GM18907 (cell line): ENCODE results near the gene MS4A4E.
"Not testable (repeated sequence)": the region's sequence is repeated elsewhere in the genome, so short reads cannot be mapped to it uniquely, and the experiment has no call there.

ENCODE experiments used
- ATAC-seq: cut with Tn5 transposase; IDR thresholded peaks from one replicate; pipeline ENCODE4 v1.9.1; 2021; ENCODE audit warnings: mild to moderate bottlenecking, moderate library complexity; ENCODE audit not compliant: unreplicated experiment

The MS4A4E gene

DNA sequence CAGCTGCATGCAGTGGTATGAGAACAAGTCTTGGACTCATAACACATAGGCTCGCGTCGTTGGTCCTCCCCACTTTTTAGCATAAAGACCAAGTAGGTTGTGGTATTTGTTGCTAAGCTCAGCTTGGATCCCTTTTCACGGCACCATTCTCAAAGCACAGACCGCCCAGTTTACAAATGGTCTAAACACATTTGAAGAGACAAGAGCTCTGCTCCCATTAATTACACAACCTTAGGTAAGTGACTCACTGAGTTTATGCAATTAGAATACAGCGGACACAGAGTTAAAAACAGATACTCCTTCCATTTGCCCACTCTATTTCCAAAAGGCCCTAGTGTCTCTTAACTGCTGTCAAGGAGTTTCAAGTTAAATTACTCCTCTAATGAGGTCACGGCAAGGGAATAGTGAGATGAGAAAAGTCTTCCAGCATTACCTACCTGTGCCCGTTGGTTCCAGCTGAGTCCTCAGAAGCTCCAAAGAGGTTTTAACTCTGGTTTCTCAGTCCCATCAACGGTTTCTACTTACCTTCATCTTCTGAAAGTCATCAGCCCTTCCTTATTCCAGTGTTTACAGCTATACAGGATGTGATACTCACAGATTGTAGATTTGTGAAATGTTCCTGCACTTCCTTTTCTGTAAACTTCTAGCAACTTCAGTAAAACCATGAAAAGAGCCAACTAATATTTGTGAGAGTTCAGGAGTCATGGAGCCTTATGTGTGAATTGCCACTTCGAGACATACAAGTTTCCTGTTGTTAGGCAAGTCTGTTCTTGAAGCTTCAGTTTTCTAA is 60.2 kb downstream of the MS4A4E start, which contains the start of gene MS4A6A:
Gene MS4A6A, minus strand, starts transcription at position 543 of the 790 bp plus-strand sequence. CDS start 1,356 bp downstream, outside the sequence.
- ATAC-seq: no peak

DNA sequence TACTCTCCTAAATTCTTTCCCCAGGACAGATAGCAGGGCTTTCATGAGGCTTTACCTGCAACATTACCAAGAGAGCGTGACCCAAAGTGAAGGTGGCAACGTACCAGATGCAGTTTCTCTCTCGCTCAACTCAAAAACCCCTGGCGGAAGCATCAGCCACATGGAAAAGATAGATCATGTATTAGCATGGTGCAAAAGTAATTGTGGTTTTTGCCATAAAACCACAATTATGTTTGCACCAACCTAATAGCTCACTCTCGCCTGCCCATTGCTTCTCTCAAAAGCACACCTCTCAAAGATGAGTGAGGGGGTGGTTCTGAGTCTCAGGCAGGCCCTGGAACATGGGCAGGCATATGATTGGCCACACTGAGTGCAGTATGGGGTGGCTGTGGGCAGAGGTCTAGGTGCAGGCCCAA is 67.1 kb downstream of the MS4A4E start:
- ATAC-seq: peak; percentile 85

DNA sequence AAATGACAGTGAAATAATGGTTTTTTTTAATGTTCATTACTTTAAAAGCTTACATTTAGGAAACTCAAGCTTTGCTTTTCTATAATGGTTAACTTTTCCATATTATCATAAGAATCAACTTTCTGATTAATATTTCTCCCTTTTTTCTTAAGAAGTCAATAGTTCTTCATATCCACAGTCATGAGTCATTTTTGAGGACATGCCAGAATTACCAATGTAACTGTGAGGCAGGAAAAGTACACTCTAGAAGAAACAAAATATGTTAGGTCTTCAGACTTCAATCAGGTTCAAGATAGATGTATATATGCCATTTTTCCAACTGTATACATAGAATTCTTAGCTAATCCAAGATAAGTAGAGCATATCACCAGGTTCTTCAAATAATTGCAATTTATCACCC is 70.9 kb downstream of the MS4A4E start:
- no peak for ATAC-seq

DNA sequence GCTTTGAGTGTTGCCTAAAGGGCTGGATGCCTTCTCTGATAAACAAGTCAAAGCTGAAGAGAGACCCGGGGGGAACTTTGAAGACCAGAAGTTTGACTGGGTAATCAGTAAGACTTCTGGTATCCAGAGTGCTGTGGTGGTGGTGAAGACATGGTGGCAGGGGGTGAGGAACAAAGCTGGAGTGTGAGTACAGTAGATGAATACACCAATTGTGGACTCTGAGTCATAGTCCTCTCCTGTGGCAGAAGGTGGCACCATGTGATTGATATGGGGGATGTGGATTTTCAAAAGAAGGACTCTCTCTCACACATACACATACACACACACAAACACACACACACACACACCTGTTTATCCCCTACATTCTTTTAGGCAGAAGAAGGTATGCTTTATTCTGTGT is 72.4 kb downstream of the MS4A4E start:
- no peak for ATAC-seq

DNA sequence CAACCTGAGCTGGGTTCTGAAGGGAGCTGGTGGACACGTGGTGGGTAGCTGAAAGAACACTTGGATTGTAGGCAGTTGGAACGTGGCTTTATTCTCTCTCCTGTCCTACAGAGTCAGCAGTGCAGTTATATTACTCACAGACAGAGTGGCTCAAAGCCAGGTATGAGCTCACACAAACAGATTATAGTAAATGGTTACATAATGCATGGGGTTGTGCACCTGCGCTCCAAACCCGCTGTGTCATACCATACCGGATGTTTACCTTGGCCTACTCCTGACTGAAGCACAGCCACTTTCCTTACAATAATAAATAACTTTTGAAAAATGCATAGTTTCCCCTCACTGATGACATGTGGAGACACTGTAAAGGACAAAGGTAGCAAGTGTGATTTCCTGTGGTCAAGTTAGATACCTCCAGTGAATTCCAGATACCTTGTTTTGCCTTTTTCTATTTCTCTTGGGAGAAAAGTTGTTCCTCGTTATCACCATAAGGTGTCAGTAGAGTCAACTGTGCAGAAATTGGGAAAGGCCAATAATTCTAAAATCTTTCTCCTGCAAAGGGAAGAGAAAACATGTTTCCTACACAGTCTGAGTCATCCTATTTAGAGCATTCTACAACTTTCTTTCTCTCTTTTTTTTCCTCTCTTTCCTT is 73.5 kb downstream of the MS4A4E start:
- ATAC-seq: no peak

DNA sequence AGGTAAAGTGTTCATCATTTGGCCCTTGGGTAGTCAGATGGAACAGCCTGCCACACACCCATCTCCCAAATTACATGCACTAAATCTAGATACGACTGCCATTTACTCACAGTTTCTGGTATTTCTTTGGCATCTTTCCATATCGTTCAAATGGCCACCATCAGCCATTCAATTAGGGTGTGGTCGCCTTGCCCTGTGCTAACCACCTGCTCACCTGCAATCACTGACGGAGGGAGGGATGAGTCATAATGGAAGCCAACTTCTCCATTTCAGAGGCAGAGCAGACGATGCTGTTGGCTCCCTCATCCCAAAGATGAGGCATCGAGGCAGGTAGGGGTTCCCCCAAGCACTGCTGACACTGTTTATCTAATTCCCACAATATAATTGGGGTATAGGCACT is 74.6 kb downstream of the MS4A4E start:
- no peak for ATAC-seq

DNA sequence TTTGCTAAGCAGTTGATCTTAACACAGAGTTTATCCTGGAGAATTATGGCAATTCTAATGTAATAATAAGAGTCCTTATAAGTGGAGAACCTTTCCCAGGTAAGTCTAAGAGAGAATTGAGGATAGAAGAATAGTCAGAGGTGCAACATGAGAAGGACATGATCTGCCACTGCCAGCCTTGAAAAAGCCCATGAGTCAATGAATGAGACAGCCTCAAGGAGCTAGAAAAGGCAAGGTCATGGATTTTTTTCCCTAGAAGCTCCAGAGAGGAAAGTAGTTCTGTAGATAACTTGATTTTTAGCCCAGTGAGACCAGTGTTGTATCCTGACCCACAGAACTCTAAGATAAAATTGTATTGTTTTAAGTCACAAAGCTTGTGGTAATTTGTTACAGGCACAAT is 77.0 kb downstream of the MS4A4E start:
- ATAC-seq: no peak

DNA sequence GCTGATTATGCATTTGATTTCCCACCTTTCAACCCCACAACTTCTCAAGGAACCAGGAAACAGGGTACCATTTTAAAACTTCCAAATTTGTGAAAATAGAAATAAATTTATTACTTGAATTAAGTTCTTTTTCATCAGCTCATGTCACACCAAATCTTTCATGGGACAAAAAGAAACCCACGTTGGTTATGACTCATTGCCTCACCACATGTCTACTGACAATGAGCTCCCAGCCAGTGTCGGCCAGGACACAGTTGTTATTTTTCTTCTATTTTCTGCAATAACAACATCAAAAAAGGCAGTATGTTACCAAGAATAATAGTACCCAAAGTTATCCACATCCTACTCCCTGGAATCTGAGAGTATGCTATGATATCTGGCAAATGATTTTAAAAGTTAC is 77.4 kb downstream of the MS4A4E start:
- no peak for ATAC-seq

DNA sequence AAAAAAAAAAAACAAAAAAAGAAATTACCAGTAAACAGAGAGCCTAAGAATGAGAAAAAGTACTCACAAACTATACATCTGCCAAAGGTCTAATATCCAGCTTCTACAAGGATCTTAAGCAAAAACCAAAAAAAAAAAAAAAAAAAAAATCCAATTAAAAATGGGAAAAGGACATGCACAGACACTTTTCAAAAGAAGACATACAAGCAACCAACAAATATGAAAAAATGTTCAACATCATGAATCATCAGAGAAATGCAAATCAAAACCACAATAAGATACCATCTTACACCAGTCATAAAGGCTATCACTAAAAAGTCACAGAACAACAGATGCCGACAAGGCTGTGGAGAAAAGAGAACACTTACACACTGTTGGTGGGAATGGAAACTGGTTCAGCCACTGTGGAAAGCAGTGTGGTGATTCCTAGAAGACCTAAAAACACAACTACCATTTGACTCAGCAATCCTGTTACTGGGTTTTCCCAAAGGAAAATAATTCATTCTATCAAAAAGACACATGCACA is 78.3 kb downstream of the MS4A4E start:
- no peak for ATAC-seq

DNA sequence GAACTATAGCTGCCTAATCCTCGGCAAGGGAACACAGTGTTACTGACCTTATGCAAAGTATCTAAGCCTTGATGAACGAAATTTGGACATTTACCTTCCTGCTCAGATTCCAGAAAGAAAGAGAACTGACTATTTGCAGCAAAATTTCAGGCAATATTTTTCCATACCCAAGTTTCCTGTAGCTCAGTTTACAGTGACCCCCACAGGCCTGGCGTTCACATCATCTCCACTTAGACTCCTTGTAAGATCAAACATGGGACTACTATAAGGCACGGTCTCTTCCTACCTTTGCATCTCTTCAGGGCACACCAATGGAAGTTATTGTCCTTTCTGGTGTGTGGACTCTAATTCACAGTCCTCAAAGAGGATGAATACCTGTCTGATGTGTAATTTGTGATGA is 81.2 kb downstream of the MS4A4E start:
- no peak for ATAC-seq

DNA sequence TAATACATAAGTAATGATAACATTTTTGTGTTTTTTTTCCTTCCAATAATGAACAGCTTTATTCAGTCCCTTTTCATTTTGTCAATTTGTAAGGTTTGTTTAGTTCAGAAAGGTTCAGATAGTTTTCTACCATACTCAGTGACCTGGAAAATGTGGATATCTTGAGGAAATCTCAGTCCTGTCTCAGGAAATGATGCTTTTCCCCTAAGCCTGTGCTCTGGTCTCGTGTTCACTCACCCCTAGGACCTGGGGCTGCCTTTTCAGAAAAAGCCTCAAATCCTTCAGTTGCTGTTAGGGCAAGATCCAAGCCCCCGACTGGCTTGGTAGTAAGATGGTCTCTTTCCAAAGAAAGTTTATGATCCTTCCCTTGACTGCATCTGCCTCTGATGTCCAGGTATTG is 81.8 kb downstream of the MS4A4E start:
- ATAC-seq: no peak

DNA sequence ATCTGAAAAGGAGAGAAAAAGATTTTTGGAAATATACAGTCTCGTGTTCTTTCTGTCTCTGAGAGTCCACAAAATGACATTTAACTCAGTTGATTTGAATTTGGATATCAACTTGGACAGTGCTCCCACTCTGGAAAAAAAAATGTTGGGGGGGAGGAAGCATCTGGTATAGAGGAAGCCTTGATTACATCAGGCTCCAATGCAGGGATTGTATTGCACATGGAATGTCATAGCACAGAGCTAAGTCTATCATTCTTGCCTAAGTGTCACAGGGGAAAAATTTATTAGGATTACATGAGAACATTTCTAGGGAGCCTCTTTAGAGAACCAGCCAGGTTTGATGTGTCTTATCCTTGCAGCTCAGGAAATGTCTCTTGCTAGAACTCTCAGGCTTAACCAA is 83.1 kb downstream of the MS4A4E start:
- no peak for ATAC-seq

DNA sequence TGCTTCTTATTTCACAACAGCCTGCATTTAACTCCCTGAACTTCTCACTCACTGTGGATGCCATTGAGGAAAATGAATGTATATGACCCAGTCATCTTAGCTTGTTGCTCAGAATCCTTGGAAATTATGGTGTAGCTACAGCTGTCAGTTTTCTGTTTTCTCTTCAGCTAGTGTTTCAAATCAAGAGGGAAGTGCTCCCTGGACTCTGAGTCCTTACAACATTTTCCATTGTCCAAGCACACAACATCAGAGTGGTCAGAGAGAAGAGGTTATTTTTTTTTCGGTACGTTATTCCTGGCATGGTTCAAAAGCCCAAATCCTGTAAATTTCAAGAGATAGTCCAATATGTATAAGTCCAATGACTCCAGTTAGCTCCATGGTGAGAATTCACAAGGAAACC is 83.7 kb downstream of the MS4A4E start:
- no peak for ATAC-seq

DNA sequence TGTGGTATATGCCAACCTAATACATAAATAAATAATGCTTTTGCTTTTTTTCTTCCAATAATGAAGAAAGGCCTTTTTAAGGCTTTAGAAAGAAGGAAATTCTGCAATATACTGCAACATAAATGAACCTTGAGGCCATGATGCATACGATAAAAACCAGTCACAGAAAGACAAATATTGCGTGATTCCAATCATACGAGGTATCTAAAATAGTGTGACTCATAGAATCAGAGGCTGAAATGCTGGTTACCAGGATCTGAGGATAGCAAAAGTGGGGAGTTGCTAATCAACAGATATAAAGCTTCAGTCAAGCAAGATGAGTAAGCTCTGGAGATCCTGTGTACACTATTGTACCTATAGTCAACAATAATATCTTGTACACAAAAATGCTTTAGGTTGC is 84.3 kb downstream of the MS4A4E start:
- ATAC-seq: no peak

DNA sequence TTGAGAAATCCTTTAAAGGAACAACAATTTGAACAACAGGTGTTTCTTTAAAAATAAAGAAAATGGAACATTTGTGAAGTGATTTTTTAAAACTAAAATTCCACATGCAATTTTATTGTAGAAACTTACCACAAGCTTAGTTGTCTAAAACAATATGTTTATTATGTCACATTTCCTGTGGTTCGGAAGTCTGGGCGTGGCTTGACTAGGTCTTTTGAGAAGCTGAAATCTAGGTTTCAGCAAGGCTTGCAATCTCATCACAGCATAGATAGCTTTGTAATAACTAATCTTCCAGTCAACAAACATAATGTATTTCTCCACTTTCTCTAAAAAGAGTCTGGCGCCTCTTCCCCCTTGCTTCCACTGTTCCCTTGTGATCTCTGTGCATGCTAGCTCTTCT is 87.0 kb downstream of the MS4A4E start:
- ATAC-seq: no peak

DNA sequence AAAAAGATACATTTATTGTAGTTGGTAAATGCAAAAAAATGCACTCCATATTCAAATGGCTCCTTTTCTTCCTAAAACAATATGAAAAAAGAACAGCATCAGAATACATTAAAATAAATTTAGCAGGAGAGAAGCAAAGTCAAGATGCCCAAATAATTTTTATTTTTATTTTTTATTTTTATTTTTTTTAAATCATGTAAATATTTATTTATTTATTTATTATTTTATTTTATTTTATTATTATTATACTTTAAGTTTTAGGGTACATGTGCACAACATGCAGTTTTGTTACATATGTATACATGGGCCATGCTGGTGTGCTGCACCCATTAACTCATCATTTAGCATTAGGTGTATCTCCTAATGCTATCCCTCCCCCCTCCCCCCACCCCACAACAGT is 90.2 kb downstream of the MS4A4E start:
- ATAC-seq: not testable (repeated sequence)

DNA sequence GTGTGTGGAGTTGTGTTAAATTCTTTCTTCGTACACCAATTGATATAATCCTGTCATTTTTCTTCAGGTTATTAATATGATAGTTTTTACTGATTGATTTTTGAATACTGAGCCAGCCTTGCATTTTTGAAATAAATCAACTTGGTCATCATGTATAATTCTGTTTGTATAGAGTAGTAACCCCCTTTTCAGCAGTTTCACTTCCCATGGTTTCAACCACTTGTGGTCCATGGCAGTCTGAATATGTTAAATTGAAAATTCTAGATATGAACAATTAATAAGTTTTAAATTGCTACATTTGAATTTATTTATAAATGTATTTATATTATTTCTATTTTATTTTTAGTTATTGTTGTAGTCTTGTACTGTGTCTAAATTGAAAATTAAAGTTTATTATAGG is 92.7 kb downstream of the MS4A4E start:
- ATAC-seq: no peak
